Epithelial cell of proximal tubule (primary cell): Measurements from ENCODE around the gene DIPK2A. TPM values are rescaled to one million over a fixed set of nuclear protein-coding genes. Genes with fewer than 3 reads are reported as not detected.

Experiments used
- DNase-seq: peaks from one replicate; pipeline ENCODE4 v3.0.0-alpha.2; 2011; ENCODE audit warnings: low read depth
- H3K4me3 ChIP-seq: 2 replicates; pipeline ENCODE4 v1.5.1; 2011; ENCODE audit warnings: low read depth, mild to moderate bottlenecking, low read length
- CTCF ChIP-seq: conservative IDR thresholded peaks from 2 replicates; pipeline ENCODE4 v1.5.1; 2012; ENCODE audit warnings: low read depth, mild to moderate bottlenecking, low read length
- total RNA-seq: library from RNA; depleted of rRNA; stranded (reverse); fragments of >200 nt; gene quantifications from 2 replicates; pipeline ENCODE4 v1.2.3, GENCODE V29; 2015

The DIPK2A gene
- total RNA-seq, 1 donor from 2014 or later = 12.6 TPM

GRCh38 chr3:143974271-143975238 is 2.9 kb downstream of the DIPK2A start:
- DNase-seq = no peak
- no peak for TF ChIP-seq CTCF
- peak overlapping the region; percentile 79 for H3K4me3 ChIP-seq

GRCh38 chr3:143975554-143976152 is 4.0 kb downstream of the DIPK2A start:
- H3K4me3 ChIP-seq = no peak overlapping the region
- peak; percentile 67 for TF ChIP-seq CTCF
- no peak for DNase-seq

GRCh38 chr3:143977341-143978262 is 6.0 kb downstream of the DIPK2A start:
- H3K4me3 ChIP-seq = no peak overlapping the region
- DNase-seq = no peak
- TF ChIP-seq CTCF = no peak

GRCh38 chr3:143978263-143978631 is 6.6 kb downstream of the DIPK2A start:
- no peak for DNase-seq
- no peak for TF ChIP-seq CTCF
- H3K4me3 ChIP-seq = no peak overlapping the region

GRCh38 chr3:143979041-143979440 is 7.4 kb downstream of the DIPK2A start:
- H3K4me3 ChIP-seq = no peak overlapping the region
- TF ChIP-seq CTCF = no peak
- no peak for DNase-seq

GRCh38 chr3:143979813-143980212 is 8.2 kb downstream of the DIPK2A start:
- TF ChIP-seq CTCF = no peak
- no peak for DNase-seq
- H3K4me3 ChIP-seq = no peak overlapping the region
